HepG2 (cell line): ENCODE measurements around the gene PEX10.

Source experiments
- ATF2 ChIP-seq: sonication (generic); formaldehyde crosslinking; IDR thresholded peaks from 2 replicates; pipeline ENCODE4 v1.4.0; 2020; ENCODE audit warnings: missing genetic modification reagents
- CTCF ChIP-seq: sonication (generic); formaldehyde crosslinking; IDR thresholded peaks from 2 replicates; pipeline ENCODE4 v1.5.0; 2020; ENCODE audit warnings: mild to moderate bottlenecking, missing genetic modification reagents, moderate library complexity
- EZH2 ChIP-seq: conservative IDR thresholded peaks from 2 replicates; pipeline ENCODE4 v1.6.1; 2012; ENCODE audit warnings: mild to moderate bottlenecking, low read depth, low read length, moderate library complexity
- KLF16 ChIP-seq, 2 experiments: sonication (generic) in 1 of 2; formaldehyde crosslinking in 1 of 2; IDR thresholded peaks; 2 replicates each; pipeline versions ENCODE4 v1.6.1 to v1.8.0; 2016 to 2023; ENCODE audit warnings: missing genetic modification reagents in 2 of 2, missing compliant biosample characterization in 1 of 2
- MTF1 ChIP-seq: sonication (generic); formaldehyde crosslinking; IDR thresholded peaks from 2 replicates; pipeline ENCODE4 v1.5.0; 2020; ENCODE audit warnings: missing genetic modification reagents
- POLR2A ChIP-seq, 2 experiments: IDR thresholded peaks; 2 replicates each; pipeline ENCODE4 v1.6.1; 2011; ENCODE audit warnings: low read depth in 2 of 2, low read length in 2 of 2, mild to moderate bottlenecking in 1 of 2, moderate library complexity in 1 of 2; ENCODE audit not compliant: insufficient read depth in 1 of 2
- TF ChIP-seq, protein P1 (sequence below): sonication (generic); formaldehyde crosslinking; IDR thresholded peaks from 2 replicates; pipeline ENCODE4 v1.5.0; 2020; ENCODE audit warnings: missing genetic modification reagents

DNA sequence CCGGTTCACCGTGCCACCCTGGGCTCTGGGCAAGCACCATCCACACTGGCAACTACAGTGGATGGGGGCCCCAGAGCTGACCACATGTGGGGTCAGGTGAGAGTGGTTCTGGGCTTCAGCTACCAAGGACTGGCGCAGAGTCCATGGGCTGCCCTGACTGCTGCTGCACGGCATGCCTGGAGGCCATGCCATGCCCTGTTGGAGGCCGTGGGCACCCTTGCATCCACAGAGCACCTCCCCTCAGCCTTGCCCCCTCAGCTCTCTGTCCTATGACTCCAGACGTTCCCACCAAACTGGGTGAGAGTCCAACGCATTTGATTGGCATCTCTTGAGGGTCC lies 36.5 kb downstream of the PEX10 start:
- TF ChIP-seq MTF1 (CRISPR knock-in tag) (no peak), EZH2 (no peak), POLR2A (IDR thresholded peaks at IDR 0.05; ENCODE audit: insufficient read depth in 1 of 2, low read depth in 2 of 2, low read length in 2 of 2) (no peak), ATF2 (CRISPR knock-in tag) (no peak), CTCF (CRISPR knock-in tag) (no peak), KLF16 (CRISPR knock-in tag; IDR thresholded peaks at IDR 0.05) (no peak)
- TF ChIP-seq, protein P1, sequence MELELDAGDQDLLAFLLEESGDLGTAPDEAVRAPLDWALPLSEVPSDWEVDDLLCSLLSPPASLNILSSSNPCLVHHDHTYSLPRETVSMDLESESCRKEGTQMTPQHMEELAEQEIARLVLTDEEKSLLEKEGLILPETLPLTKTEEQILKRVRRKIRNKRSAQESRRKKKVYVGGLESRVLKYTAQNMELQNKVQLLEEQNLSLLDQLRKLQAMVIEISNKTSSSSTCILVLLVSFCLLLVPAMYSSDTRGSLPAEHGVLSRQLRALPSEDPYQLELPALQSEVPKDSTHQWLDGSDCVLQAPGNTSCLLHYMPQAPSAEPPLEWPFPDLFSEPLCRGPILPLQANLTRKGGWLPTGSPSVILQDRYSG (CRISPR knock-in tag), result no peak
